Measurements from ENCODE around the gene DGCR8. TPM values are rescaled to one million over a fixed set of nuclear protein-coding genes. Genes with fewer than 3 reads are reported as not detected.

DGCR8 gene
- total RNA-seq, 1 donor: 30.7 TPM

- TF ChIP-seq, protein P1, sequence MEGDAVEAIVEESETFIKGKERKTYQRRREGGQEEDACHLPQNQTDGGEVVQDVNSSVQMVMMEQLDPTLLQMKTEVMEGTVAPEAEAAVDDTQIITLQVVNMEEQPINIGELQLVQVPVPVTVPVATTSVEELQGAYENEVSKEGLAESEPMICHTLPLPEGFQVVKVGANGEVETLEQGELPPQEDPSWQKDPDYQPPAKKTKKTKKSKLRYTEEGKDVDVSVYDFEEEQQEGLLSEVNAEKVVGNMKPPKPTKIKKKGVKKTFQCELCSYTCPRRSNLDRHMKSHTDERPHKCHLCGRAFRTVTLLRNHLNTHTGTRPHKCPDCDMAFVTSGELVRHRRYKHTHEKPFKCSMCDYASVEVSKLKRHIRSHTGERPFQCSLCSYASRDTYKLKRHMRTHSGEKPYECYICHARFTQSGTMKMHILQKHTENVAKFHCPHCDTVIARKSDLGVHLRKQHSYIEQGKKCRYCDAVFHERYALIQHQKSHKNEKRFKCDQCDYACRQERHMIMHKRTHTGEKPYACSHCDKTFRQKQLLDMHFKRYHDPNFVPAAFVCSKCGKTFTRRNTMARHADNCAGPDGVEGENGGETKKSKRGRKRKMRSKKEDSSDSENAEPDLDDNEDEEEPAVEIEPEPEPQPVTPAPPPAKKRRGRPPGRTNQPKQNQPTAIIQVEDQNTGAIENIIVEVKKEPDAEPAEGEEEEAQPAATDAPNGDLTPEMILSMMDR (IDR thresholded peaks at IDR 0.05; ENCODE audit: insufficient read depth, low read depth, low read length): no peak
- no peak overlapping the region for H3K4me3 ChIP-seq (ENCODE audit: low read depth, low read length)
- DNase-seq (ENCODE audit: low read depth): no peak
Observed at GRCh38 chr22:20124083-20124787, 44.2 kb downstream of the DGCR8 start.

DNA sequence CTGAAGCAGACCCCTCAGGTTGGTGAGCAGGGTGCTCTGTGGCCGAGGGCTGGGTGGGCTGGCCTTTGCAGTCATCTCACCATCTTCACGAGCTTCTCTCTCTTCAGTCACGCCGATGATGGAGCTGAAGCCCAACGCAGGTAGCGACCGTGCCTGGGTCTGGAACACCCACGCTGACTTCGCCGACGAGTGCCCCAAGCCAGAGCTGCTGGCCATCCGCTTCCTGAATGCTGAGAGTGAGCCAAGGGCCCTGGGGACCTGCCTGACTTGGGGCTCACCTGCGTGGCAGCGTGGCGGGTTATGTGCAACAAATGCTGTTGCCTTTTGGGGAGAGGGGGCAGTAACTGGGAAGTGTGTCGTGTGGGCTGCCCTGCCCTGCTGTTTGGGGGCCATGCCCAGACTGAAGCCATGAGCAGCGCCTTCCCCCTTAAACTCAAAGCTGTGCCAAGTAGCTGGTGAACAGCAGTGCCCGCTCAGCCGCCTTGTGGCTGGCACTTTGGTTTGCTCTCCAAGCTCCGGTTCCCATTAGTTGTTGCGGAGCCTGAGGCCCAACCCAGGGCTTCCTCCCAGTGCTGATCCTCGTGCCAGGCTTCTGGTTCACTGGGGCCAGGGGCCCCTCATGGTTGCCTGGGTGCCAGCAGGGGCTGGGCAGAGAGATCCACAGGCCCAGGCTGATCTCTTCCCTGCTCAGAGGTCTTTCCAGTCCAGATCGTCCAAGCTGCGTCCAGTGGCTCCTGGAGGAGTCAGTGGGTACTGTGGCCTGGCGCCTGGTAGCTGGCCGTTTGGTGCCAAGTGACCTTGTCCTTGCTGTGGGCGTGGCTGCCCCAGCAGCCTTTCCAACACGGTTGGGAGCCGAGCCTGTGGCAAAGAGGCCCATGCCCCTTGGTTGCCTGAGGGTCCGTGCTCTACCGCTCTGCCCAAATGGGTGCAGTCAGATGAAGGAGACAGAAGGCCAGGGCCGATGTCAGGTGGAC, 45.4 kb downstream of the DGCR8 start:
- H3K4me3 ChIP-seq (ENCODE audit: low read depth, low read length): no peak overlapping the region
- DNase-seq (ENCODE audit: low read depth): no peak
- TF ChIP-seq, protein P1 (IDR thresholded peaks at IDR 0.05; ENCODE audit: insufficient read depth, low read depth, low read length): no peak

GRCh38 chr22:20126284-20127029, 46.4 kb downstream of the DGCR8 start:
- no peak for DNase-seq (ENCODE audit: low read depth)
- no peak overlapping the region for H3K4me3 ChIP-seq (ENCODE audit: low read depth, low read length)
- TF ChIP-seq, protein P1 (IDR thresholded peaks at IDR 0.05; ENCODE audit: insufficient read depth, low read depth, low read length): no peak

GRCh38 chr22:20127318-20127868, 47.4 kb downstream of the DGCR8 start:
- DNase-seq (ENCODE audit: low read depth): no peak
- H3K4me3 ChIP-seq (ENCODE audit: low read depth, low read length): no peak overlapping the region
- TF ChIP-seq, protein P1 (IDR thresholded peaks at IDR 0.05; ENCODE audit: insufficient read depth, low read depth, low read length): no peak

DNA sequence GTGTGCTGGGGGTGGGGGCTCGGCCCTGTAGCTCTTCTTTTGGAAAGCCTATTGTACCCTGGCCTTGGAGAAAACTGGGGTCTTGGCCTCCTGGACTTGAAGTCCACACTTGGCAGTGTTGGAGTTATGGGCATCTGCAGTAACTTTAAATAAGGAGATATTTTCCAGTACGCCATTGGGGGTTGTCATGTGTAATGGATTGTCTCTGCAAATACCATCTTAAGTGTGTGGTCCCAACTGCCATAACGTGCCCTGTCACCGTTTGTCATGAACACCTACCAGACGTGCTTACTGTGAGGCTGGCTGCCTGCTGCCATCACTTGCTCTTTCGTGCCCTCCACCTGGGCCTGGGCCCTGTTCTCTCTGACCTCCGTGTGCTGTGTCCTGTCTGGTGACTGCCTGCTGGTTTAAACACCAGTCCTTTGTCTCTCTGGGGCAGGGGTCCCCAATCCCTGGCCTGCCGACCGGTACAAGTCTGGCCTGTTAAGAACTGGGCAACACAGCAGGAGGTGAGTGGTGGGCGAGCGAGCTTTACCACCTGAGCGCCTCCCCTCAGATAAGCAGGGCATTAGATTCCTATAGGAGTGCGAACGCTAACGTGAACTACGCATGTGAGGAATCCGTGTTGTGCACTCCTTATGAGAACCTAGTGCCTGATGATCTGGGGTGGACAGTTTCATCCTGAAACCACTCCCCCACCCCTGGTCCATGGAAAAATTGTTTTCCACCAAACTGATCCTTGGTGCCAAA, 48.0 kb downstream of the DGCR8 start:
- no peak for DNase-seq (ENCODE audit: low read depth)
- TF ChIP-seq, protein P1 (IDR thresholded peaks at IDR 0.05; ENCODE audit: insufficient read depth, low read depth, low read length): no peak
- H3K4me3 ChIP-seq (ENCODE audit: low read depth, low read length): no peak overlapping the region

- TF ChIP-seq, protein P1 (IDR thresholded peaks at IDR 0.05; ENCODE audit: insufficient read depth, low read depth, low read length): no peak
- DNase-seq (ENCODE audit: low read depth): no peak
Observed at GRCh38 chr22:20128619-20128901, 48.5 kb downstream of the DGCR8 start.

More at GRCh38 chr22:20128619-20128901, 48.5 kb downstream of the DGCR8 start:
- no peak overlapping the region for H3K4me3 ChIP-seq (ENCODE audit: low read depth, low read length)

Measured in fibroblast of villous mesenchyme (primary cell).